GM03348 (cell line): ENCODE results near the gene FMR1.

Source experiments
- DNase-seq: peaks from one replicate; pipeline ENCODE4 v3.0.0; 2012; ENCODE audit warnings: low spot score

FMR1 gene

DNA sequence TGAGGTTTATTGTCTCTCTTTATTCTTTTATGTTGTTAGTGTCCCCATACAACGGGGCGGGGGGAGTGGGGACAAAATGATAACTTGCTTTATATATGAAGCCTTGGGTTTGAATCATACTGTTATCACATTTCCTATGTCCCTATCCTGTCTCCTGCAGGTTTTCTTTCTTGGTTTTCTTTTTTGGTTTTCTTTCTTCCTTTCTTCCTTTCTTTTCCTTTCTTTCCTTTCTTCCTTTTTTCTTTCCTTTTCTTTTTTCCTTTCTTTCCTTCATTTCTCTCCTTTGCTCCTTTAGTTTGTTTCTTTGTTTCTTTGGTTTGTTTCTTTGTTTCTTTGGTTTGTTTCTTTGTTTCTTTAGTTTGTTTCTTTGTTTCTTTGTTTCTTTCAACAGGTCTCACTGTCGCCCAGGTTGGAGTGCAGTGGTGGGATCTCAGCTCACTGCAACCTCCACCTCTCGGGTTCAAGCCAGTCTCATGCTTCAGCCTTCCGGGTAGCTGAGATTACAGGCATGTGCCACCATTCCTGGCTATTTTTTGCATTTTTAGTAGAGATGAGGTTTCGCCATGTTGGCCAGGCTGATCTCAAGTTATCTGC is 4.8 kb downstream of the FMR1 start:
- no peak for DNase-seq

DNA sequence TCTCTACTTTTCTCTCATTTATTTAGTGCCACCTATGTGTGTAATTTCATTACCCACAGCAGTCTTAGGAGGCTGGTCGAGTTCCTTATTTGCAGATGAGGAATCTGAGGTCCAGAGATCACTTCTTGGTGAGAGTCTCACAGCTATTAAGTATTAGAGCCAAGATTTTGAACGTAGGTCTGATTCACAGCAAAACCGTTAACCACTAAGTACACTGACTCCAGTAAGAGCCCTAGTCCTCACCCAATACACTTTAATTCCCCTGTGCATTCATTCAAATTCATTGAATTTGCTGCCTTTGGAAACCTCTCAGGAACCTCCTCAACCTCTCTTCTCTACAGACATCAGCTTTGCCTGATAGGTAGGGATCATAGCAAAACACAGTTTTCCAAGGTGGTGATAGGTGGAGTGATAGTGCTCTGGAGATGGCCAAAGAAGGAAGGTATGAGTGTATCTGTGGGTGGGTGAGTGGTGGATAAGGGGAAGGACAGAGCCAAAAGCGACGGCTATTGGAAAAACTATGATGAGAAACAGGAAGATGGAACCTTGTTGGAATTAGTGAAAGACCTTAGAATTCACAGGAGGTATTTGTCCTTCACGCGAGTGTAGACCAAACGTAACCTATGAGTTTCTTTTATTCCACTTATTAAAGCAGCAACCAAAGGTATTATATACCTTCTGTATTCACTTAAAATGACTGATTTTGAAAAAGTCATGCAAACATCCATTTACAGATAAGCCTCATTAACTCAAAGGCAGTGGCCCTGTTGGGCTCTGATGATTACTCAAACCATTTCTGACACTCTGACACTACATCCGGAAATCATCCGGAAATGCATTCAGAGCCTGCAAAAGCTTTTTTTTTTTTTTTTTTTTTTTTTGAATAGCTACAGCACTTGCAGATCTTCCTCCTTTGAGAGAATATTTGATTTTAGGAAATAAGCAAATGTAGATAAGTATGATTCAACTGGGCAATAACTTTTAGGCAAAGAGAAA is 6.3 kb downstream of the FMR1 start:
- DNase-seq = no peak

- DNase-seq = no peak
Measured at GRCh38 chrX:147920161-147920666, 8.5 kb downstream of the FMR1 start.

- DNase-seq = no peak
Measured at GRCh38 chrX:147923605-147924004, 11.9 kb downstream of the FMR1 start.

- DNase-seq = no peak
Measured at GRCh38 chrX:147927256-147927655, 15.5 kb downstream of the FMR1 start.

- no peak for DNase-seq
Measured at GRCh38 chrX:147933815-147934214, 22.1 kb downstream of the FMR1 start.

GRCh38 chrX:147935156-147935758 is 23.5 kb downstream of the FMR1 start:
- no peak for DNase-seq

DNA sequence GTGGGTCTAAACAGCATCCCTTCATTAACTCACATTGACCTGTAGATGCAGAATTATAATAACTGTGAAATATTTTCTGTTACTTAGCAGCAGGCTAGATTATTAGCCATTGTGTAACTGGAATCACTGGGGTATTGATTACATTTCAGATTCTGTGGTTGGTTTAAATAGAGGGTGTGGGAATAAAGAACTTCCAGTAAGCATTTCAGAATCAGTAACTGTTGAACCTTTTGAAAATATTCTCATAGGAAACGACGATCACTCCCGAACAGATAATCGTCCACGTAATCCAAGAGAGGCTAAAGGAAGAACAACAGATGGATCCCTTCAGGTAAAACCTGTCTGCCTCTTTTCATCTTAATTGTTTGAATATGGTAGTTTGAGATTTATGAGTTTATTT is 33.6 kb downstream of the FMR1 start:
- no peak for DNase-seq

DNA sequence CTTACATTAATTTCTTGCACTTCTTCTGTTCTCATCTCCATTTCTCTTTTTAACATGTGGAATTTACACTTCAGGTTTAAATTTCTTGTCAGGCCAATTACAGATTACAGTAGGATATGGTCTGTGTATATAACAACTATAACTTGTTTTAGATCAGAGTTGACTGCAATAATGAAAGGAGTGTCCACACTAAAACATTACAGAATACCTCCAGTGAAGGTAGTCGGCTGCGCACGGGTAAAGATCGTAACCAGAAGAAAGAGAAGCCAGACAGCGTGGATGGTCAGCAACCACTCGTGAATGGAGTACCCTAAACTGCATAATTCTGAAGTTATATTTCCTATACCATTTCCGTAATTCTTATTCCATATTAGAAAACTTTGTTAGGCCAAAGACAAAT is 36.8 kb downstream of the FMR1 start:
- DNase-seq = no peak

DNA sequence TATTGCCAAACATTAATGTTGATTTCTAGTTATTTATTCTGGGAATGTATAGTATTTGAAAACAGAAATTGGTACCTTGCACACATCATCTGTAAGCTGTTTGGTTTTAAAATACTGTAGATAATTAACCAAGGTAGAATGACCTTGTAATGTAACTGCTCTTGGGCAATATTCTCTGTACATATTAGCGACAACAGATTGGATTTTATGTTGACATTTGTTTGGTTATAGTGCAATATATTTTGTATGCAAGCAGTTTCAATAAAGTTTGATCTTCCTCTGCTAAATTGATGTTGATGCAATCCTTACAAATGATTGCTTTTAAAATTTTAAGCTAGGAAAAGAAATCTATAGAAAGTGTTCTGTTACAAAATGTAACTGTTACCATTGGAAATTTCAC is 38.6 kb downstream of the FMR1 start:
- DNase-seq = no peak

DNA sequence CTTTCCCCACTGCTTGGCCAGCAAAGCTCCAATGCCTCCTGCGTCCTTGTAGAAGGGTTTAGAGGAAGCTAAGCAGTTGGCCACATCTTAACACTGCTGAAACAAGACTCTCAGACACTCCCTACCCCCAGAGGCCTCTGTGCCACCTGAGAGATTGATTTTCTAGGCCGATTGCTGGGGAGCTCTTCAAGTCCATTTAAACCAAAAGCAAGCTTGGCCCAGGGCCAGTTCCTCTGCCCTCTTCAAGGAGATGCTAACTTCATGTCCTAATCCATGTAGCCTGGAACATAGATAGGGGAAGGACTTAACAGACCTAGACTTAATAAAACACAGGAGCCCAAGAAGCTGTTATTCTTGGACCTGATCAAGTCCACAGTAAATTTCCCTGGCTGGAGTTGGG is 42.3 kb downstream of the FMR1 start:
- DNase-seq = no peak

DNA sequence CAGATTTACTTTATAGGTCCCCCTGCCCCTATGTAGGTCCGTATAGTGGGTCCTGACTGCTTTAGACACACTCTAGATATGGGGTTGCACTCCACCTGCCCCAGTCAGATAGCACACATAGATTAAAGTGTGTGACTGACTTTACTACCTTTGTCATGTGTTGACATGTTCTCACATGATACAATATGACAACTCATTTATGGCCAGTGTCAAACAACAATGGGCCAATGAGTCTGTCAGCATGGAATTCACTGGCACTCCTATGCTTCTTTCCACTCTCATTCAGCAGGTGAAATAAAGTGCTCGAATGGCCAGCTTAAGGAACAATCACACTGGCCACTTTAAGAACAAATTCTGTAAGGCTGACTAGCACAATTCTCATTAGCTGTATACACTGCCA is 45.6 kb downstream of the FMR1 start:
- no peak for DNase-seq

- DNase-seq = peak; percentile 26
Measured at GRCh38 chrX:147958291-147958690, 46.6 kb downstream of the FMR1 start.

DNA sequence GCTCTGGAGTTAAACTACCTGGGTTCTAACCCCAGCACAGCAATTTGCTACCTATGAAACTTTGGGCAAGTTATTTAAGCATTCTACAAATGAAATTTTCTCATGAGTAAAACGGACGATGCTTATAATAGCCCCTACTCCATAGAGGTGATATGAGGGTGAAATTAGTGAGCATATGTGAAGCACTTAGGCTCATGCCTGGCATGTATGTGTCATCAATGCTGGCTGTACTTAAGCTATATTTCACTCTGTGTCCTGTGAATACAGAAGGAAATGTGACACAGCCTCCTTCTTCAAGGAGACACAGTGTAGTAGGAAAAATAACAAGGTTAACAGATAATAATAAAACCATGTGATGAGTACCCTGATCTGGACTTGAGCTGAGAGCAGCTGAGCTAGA is 49.0 kb downstream of the FMR1 start:
- no peak for DNase-seq

GRCh38 chrX:147962476-147962875 is 50.8 kb downstream of the FMR1 start:
- DNase-seq = no peak

DNA sequence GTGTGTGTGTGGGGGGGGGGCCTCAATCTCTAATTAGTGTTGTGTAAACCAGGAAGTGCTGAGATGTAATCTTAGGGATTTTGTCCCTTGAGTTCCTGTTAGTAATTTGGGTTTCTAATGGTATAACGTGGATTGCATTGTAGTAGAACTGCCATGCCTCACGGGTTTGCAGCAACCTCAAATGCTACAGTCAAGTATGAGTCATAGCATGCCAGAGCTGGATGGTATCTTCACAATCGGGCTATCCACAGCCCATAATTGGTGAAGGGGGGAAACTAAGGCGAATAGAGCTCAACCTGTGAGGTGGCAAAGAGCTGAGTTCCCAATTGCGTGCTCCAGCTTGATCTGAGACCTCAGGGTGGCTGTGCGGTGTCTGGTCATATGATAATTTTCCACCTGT is 67.2 kb downstream of the FMR1 start:
- DNase-seq = no peak

GRCh38 chrX:147981038-147981752 is 69.5 kb downstream of the FMR1 start, which contains the start of gene FMR1NB:
FMR1NB (plus strand) TSS chrX:147981337; CDS start chrX:147981403, 66 bp downstream.
- DNase-seq = no peak
